Skeletal muscle tissue (tissue), 4 donors: ENCODE data around the gene CYTL1. TPM values are rescaled to one million over a fixed set of nuclear protein-coding genes. Genes with fewer than 3 reads are reported as not detected.

ENCODE experiments used
- H3K27ac ChIP-seq: one replicate; pipeline ENCODE4 v1.7.0; 2013; ENCODE audit warnings: mild to moderate bottlenecking, low read depth, low read length, inconsistent platforms
- H3K27me3 ChIP-seq, 3 donors: one replicate each; pipeline ENCODE4 v1.7.0; 2013; ENCODE audit warnings: low read length in 3 of 3; ENCODE audit not compliant: control insufficient read depth in 3 of 3, insufficient read depth in 3 of 3
- H3K36me3 ChIP-seq, 3 donors: one replicate each; pipeline ENCODE4 v1.7.0; 2013; ENCODE audit warnings: low read length in 3 of 3; ENCODE audit not compliant: control insufficient read depth in 3 of 3, insufficient read depth in 3 of 3
- H3K4me1 ChIP-seq, 3 donors: one replicate each; pipeline ENCODE4 v1.7.0; 2013; ENCODE audit warnings: low read length in 3 of 3, mild to moderate bottlenecking in 3 of 3; ENCODE audit not compliant: control insufficient read depth in 3 of 3, insufficient read depth in 3 of 3
- H3K4me3 ChIP-seq, 3 donors: one replicate each; pipeline ENCODE4 v1.7.0; 2013; ENCODE audit warnings: low read length in 3 of 3
- H3K9ac ChIP-seq, 3 donors: one replicate each; pipeline ENCODE4 v1.7.0; 2013; ENCODE audit warnings: low read length in 3 of 3, mild to moderate bottlenecking in 3 of 3, moderate library complexity in 2 of 3, low read depth in 1 of 3
- H3K9me3 ChIP-seq, 3 donors: one replicate each; pipeline ENCODE4 v1.7.0; 2013; ENCODE audit warnings: low read length in 3 of 3; ENCODE audit not compliant: control insufficient read depth in 3 of 3
- total RNA-seq: library from RNA; depleted of rRNA; stranded (reverse); fragments of >200 nt; gene quantifications from one replicate; pipeline ENCODE4 v1.2.3, GENCODE V29; 2014
- donor health status: Osteomylitis.

The CYTL1 gene
- total RNA-seq, 1 donor from 2014 or later, result 2.1 TPM

DNA sequence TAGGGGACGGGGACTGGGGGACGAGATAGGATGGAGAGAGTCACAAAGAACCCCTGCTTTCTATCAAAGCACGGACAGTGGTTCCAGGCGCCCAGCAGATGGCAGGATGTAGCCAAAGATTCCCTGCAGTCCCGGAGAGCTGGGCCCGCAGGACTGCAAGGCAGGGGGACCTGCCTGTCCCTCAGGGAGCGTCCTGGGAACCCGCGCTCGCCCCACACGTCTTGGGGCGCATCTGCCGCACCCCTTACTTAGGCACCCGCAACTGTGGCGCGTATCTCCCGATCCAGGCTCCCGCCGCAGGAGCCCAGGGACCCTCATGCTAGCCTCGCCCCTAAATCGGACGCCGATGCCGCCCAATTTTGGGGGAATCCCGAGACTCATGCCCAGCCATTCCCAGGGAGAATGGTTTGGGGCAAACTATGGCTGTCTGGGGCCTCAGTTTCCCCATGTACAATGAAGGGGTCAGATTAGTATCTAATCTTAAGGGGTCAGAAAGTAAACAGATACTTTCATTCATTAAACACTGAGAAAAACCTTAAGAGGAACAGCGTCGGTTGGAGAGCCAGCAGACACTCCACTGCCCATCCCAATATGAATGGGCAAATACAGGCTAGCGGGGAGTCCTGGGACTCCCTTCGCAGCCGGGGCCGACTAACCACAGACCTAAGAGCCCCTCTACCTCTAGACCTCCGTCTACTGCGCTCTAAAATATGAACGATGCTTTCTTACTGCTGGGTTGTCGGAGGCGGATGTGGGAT lies 31.4 kb upstream of the CYTL1 start:
- Histone ChIP-seq H3K4me1 (peaks cover 3 to 17% (median 12%) of the 10 kb centered on the region in 3 donors), H3K4me3 (peak overlapping the region; percentile 63 to 76 (median 67)), H3K9me3 (no peaks in the 10 kb centered on the region), H3K9ac (peak overlapping the region in 2 of 3 donors; percentile 40 to 51), H3K36me3 (no peaks in the 10 kb centered on the region), H3K27ac (no peak overlapping the region), H3K27me3 (peaks cover 13 to 28% (median 23%) of the 10 kb centered on the region in 3 donors)

DNA sequence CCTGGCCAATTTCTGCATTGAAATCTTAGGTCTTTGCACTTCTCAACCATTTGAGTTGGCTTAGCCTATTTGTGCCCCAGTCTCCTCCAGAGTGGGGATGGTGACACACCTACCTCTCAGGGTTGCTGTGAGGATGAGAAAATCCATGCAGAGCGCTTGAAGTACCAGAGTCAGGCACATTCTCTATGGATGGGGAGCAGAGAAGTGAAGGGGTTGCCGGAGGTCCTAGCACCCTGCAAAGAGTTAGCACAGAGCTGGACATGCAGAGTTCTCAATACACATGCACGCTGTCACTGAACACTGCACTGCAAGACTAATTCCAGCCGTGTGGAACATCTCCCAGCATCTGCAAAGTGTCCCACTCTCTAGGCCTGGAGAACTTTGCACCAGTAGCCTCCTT lies 29.5 kb upstream of the CYTL1 start:
- Histone ChIP-seq H3K9me3 (no peaks in the 10 kb centered on the region), H3K36me3 (no peaks in the 10 kb centered on the region), H3K27ac (no peak overlapping the region), H3K27me3 (peaks cover 13 to 28% (median 23%) of the 10 kb centered on the region in 3 donors), H3K9ac (no peak overlapping the region), H3K4me1 (peaks cover 3 to 17% (median 12%) of the 10 kb centered on the region in 3 donors), H3K4me3 (no peak overlapping the region)

DNA sequence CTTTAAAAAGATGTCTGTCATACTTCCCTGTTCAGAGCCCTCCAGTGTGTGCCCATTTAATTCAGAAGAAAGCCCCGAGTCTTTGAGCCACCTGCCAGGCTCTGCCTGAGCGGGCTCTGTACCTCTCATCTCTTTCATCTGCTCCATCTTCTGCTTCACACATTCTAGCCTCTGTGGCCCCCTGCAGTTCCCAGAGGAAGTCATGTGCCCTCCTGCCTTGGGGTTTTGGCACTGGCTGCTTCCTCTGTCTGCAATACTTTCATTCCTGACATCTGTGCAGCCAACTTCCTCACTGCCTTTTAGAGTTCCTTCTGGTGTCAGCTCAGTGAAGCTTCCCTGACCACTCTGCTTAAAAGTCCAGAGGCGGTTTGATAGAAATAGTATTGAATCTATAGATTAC lies 25.8 kb upstream of the CYTL1 start:
- Histone ChIP-seq H3K27ac (no peak overlapping the region), H3K4me1 (no peaks in the 10 kb centered on the region), H3K27me3 (no peaks in the 10 kb centered on the region), H3K36me3 (no peaks in the 10 kb centered on the region), H3K4me3 (no peak overlapping the region), H3K9me3 (no peaks in the 10 kb centered on the region), H3K9ac (no peak overlapping the region)

DNA sequence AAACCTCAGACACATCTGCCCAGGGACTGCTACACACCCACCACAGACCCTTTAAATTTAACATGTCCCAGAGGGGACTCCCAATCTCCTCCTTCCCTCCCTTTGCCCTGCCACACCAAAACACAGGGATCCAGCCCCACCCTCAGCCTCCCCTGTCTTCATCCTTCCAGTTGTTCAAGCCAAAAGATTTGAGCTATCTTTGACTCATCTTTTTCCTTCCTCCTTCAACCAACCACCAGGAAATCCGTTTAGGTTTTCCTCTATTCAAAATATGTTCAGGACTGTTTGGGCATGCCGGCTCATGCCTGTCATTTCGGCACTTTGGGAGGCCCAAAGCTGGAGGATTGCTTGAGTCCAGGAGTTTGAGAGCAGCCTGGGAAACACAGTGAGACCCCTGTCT lies 25.1 kb upstream of the CYTL1 start:
- Histone ChIP-seq H3K9ac (no peak overlapping the region), H3K9me3 (no peaks in the 10 kb centered on the region), H3K27ac (no peak overlapping the region), H3K4me3 (no peak overlapping the region), H3K36me3 (no peaks in the 10 kb centered on the region), H3K27me3 (no peaks in the 10 kb centered on the region), H3K4me1 (no peaks in the 10 kb centered on the region)

DNA sequence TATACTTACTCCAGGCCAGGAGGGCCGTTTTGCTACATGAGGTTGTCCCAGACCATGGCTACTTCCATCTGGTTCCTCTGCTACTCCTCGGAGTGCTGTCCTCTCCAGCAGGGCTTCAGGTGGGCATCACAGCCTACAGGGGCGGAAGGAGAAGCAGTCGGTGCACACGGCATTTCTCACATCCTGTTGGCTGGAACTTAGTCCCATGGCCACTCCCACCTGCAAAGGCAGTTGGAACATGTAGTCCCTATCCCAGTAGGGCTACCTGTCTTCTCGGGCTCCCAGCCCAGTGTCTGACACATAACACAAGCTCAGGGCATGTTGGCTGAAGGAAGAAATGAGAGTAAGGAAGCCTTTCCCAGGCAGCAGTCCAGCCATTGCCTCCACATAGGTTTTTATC lies 24.3 kb upstream of the CYTL1 start:
- Histone ChIP-seq H3K9me3 (no peaks in the 10 kb centered on the region), H3K36me3 (no peaks in the 10 kb centered on the region), H3K4me1 (no peaks in the 10 kb centered on the region), H3K27ac (no peak overlapping the region), H3K27me3 (no peaks in the 10 kb centered on the region), H3K4me3 (no peak overlapping the region), H3K9ac (no peak overlapping the region)

DNA sequence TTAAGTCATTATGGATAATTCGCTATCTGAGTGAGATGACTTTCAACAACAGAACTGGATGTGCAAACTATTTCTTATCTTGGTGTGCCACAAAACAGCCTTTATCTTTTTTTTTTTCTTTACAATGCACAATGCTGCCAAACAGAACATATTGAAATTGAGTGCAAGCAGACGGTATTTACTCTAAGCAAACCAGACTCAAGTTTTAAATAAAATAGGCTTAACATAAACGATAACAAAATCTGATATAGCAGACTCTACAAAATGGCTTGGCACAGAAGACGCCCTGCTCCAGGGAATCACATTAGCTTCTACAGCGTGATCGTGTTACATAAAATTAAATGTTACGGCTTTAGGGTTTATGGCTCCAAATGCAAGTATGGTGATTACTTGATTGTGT lies 22.4 kb upstream of the CYTL1 start:
- no peak overlapping the region for H3K4me3 ChIP-seq
- H3K27ac ChIP-seq, result no peak overlapping the region
- no peaks in the 10 kb centered on the region for H3K27me3 ChIP-seq
- H3K36me3 ChIP-seq, result no peaks in the 10 kb centered on the region
- no peaks in the 10 kb centered on the region for H3K9me3 ChIP-seq
- H3K4me1 ChIP-seq, result peaks cover 0 to 3% (median 0%) of the 10 kb centered on the region in 3 donors
- no peak overlapping the region for H3K9ac ChIP-seq

DNA sequence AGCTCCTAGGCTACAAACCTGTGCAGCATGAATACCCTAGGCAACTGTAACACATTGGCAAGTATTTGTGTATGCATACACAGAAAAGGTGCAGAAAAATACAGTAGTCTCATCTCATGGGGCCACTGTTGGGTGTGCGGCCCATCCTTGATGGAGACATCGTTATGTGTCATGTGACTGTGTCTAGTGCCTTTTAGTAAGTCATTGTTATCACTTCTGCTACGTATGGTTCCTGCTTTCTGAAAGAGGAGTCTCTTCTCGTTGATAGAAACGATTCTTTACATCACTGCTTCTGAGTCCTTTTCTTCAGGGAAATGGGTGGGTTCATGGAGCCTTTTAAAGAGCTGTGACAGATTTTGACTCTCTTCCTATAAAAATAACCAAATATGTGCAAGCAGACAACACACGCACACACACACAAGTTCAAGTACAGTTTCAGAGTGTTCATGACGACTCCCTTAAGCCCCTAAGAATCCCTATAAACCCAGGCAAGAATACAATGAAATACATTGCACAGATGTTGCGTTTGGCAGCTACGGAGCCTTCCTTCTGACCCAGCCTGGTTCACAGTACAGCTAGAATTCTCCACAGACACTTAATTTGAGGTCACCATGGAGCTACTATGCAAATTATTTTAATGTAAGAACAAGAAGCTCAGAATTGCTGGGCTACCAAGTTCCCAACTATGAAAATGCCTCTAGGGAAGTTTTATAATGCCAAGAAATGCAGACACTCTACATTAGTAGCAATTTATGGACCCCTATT lies 21.8 kb upstream of the CYTL1 start:
- H3K4me3 ChIP-seq, result no peak overlapping the region
- no peaks in the 10 kb centered on the region for H3K9me3 ChIP-seq
- H3K27me3 ChIP-seq, result no peaks in the 10 kb centered on the region
- H3K9ac ChIP-seq, result no peak overlapping the region
- H3K27ac ChIP-seq, result no peak overlapping the region
- no peaks in the 10 kb centered on the region for H3K36me3 ChIP-seq
- H3K4me1 ChIP-seq, result peaks cover 0 to 3% (median 0%) of the 10 kb centered on the region in 3 donors

DNA sequence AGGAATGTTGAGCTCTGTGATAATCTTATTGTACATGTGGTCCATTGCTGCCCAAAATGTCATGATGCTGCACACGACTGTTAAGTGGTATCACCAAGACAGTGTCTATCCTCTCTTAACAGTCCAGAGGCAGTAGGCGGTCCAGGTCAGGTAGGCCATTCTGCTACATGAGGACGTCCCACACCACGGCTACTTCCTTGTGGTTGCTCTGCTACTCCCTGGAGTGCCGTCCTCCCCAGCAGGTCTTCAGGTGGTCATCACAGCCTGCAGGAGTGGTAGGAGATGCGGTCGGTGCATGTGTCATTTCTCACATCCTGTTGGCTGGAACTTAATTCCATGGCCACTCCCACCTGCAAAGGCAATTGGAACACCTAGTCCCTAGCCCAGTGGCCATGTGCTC lies 20.5 kb upstream of the CYTL1 start:
- Histone ChIP-seq H3K9ac (no peak overlapping the region), H3K27me3 (no peaks in the 10 kb centered on the region), H3K9me3 (no peaks in the 10 kb centered on the region), H3K4me1 (peaks cover 0 to 3% (median 3%) of the 10 kb centered on the region in 3 donors), H3K27ac (no peak overlapping the region), H3K4me3 (no peak overlapping the region), H3K36me3 (no peaks in the 10 kb centered on the region)

DNA sequence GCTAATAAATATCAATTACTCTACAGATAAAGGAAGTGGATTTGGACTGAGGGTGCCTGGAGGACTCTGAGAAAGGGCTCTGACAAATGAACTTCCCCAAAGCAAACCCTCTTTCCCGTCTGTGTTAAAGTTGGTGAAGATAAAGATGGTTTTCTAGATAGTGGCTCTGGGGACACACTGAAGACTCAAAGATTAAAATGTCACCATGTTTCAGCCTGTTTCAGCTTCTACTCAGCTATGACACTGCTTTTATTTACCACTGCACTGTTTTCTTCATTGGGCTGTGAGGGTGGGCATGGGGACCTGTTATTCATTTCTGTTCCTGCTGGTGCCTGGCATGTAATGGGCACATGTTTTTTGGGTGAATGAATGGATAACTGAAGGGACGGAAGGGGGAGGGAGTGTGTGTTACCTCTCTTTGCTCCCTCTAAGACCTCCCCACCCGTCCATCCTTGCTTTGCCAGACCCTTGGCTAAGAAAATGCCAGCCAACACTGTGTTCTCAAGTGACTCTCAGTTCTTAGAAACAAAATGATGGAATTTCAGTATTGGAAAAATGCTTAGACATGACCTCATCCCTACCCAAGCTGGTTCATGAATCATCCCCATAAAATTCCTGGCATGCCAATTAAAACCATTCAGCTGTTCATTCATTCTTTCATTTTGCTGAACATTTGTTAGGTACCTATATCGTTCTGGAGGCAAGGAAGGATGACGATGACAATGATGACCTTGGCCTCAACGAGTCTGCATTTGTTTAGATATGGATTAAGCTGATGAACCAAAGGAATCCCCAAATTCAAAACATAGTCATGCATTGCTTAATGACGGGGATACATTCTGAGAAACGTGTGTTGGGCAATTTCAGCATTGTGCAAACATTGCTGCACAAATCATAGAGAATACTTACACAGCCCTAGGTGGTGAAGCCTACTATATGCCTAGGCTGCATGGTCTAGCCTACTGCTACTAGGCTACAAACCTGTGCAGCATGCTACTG lies 18.6 kb upstream of the CYTL1 start:
- Histone ChIP-seq H3K9me3 (no peaks in the 10 kb centered on the region), H3K9ac (no peak overlapping the region), H3K4me1 (peaks cover 2 to 8% (median 3%) of the 10 kb centered on the region in 3 donors), H3K36me3 (no peaks in the 10 kb centered on the region), H3K27ac (no peak overlapping the region), H3K27me3 (no peaks in the 10 kb centered on the region), H3K4me3 (no peak overlapping the region)
